BE2C (cell line): Measurements from ENCODE around the gene TUBG2.
"Not testable (repeated sequence)": the region's sequence is repeated elsewhere in the genome, so short reads cannot be mapped to it uniquely, and the experiment has no call there.

Source experiments
- DNase-seq: peaks from one replicate; pipeline ENCODE4 v3.0.0-alpha.2; 2020
- H3K27me3 ChIP-seq: fragments of 250-450 bp; sonication (Bioruptor Pico); 2 replicates; pipeline ENCODE4 v1.5.1; 2020; ENCODE audit warnings: mild to moderate bottlenecking
- H3K36me3 ChIP-seq: fragments of 250-450 bp; sonication (Bioruptor Pico); 2 replicates; pipeline ENCODE4 v1.5.1; 2020; ENCODE audit warnings: mild to moderate bottlenecking
- H3K4me1 ChIP-seq: fragments of 250-450 bp; sonication (Bioruptor Pico); 2 replicates; pipeline ENCODE4 v1.5.1; 2020
- H3K4me3 ChIP-seq: 2 replicates; pipeline ENCODE4 v1.5.1; 2011; ENCODE audit warnings: low read depth, low read length
- H3K9me3 ChIP-seq: fragments of 250-450 bp; sonication (Bioruptor Pico); 2 replicates; pipeline ENCODE4 v1.5.1; 2020
- TF ChIP-seq, protein P1 (sequence below): IDR thresholded peaks from 2 replicates; pipeline ENCODE4 v1.5.1; 2012; ENCODE audit warnings: mild to moderate bottlenecking, low read depth, low read length

Gene TUBG2

DNA sequence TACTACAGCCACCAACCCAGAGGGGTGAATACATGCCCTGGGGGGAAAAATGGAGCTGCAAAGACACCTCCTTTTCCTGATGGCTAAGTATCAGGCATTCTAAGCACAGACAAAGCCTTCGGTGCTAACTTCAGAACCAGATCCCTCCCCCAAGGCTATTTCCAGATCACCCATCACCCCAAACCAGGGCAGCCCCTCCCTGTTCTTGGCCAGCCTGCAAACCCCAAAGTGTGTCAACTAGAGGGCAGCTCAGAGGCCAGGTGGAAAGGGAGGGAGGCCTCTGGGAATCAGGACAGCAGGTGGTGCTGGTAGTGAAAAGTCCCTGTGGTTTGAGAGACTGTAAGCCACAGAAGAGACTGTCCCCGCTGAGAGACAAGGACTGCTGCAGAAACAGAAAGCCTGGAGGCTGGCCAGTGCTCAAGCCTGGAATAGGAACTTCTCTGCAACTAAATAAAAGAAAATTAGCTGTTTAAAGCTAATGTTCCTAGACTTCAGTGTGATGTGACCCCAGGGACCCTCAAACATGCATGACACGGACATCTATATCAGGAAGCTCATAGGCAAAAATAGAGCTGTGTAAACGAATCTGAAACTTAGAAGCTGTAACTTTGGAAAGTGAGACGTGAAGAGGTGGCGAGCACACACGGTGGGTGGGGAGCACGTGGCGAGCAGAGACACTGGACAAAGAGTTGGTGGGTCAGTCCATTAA, 40.5 kb upstream of the TUBG2 start:
- no peaks in the 10 kb centered on the region for H3K9me3 ChIP-seq
- H3K36me3 ChIP-seq = peaks cover 17% of the 10 kb centered on the region
- peaks cover 11% of the 10 kb centered on the region for H3K4me1 ChIP-seq
- DNase-seq = peak; percentile 61
- no peak overlapping the region for H3K4me3 ChIP-seq
- no peaks in the 10 kb centered on the region for H3K27me3 ChIP-seq
- TF ChIP-seq, protein P1, sequence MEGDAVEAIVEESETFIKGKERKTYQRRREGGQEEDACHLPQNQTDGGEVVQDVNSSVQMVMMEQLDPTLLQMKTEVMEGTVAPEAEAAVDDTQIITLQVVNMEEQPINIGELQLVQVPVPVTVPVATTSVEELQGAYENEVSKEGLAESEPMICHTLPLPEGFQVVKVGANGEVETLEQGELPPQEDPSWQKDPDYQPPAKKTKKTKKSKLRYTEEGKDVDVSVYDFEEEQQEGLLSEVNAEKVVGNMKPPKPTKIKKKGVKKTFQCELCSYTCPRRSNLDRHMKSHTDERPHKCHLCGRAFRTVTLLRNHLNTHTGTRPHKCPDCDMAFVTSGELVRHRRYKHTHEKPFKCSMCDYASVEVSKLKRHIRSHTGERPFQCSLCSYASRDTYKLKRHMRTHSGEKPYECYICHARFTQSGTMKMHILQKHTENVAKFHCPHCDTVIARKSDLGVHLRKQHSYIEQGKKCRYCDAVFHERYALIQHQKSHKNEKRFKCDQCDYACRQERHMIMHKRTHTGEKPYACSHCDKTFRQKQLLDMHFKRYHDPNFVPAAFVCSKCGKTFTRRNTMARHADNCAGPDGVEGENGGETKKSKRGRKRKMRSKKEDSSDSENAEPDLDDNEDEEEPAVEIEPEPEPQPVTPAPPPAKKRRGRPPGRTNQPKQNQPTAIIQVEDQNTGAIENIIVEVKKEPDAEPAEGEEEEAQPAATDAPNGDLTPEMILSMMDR = peak; percentile 64

DNA sequence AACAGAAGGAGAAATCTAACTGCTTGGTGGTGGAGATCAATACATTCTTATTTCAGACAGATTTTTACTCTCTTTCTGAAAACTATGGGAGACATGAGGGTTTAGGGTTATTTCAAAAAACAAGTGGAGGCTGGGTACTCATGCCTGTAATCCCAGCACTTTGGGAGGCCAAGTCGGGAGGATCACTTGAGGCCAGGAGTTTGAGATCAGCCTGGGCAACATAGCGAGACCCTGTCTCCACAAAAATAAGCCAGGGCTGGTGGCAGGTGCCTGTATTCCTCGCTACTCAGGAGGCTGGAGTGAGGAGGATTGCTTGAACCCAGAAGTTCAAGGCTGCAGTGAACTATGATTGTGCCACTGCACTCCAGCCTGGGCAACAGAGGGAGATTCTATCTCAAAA, 37.1 kb upstream of the TUBG2 start:
- H3K36me3 ChIP-seq, H3K9me3 ChIP-seq, H3K27me3 ChIP-seq, DNase-seq, H3K4me3 ChIP-seq: not testable (repeated sequence)
- peaks cover 16% of the 10 kb centered on the region for H3K4me1 ChIP-seq

DNA sequence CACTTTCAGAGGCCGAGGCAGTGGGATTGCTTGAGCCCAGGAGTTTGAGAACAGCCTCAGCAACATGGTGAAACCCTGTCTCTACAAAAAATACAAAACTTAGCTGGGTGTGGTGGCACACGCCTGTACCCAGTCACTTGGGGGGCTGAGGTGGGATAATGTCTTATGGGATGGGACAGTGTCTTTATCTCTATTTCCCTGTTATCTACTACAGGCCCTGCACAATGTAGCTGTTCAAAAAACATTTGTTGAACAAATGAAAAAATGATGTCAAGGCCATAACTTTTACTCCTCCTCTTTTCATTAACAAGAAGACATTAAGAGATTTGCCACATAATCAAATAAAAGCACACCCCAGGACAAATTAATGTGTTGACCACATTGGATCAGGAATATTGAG, 35.8 kb upstream of the TUBG2 start:
- H3K4me1 ChIP-seq = peaks cover 10% of the 10 kb centered on the region
- H3K4me3 ChIP-seq = no peak overlapping the region
- DNase-seq = no peak
- TF ChIP-seq, protein P1 = no peak
- H3K9me3 ChIP-seq = no peaks in the 10 kb centered on the region
- no peaks in the 10 kb centered on the region for H3K27me3 ChIP-seq
- H3K36me3 ChIP-seq = no peaks in the 10 kb centered on the region

DNA sequence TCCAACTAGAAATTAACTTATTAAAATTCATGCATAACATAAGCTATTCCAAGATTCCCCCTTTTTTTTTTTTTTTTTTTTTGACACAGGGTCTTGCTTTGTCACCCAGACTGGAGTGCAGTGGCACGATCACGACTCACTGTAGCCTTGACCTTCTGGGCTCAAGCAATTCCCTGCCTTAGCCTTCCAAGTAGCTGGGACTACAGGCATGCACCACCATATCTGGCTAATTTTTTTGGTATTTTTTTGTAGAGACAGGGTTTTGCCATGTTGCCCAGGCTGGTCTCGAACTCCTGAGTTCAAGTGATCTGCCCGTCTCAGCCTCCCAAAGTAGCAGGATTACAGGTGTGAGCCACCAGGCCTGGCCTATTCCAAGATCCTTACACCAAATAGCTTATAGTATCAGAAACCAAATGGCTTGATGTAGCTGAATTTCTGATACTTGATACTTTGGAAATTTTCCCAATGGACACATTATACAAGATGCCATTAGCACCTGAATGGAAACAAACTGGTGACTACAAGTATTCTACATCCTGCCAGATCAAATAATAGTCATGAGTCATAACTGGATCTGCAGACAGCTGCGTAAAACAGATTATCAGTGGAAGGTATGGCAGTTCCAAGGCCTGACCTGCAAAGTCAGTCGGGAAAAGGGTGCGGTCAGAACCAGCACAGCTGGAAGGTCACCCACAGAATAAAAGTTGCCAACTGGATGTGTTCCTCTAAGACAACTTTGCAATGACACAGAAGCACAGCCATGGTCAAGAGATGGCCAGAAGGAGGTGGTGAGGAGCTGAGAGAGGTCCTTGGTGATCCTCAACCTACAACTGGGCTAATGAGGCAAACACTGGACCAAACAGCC, 35.1 kb upstream of the TUBG2 start:
- TF ChIP-seq, protein P1 = peak; percentile 10; the same call in 1 of the 2 replicates
- Histone ChIP-seq H3K27me3 (no peaks in the 10 kb centered on the region), H3K9me3 (no peaks in the 10 kb centered on the region), H3K4me1 (peaks cover 7% of the 10 kb centered on the region), H3K36me3 (no peaks in the 10 kb centered on the region), H3K4me3 (no peak overlapping the region)
- no peak for DNase-seq

DNA sequence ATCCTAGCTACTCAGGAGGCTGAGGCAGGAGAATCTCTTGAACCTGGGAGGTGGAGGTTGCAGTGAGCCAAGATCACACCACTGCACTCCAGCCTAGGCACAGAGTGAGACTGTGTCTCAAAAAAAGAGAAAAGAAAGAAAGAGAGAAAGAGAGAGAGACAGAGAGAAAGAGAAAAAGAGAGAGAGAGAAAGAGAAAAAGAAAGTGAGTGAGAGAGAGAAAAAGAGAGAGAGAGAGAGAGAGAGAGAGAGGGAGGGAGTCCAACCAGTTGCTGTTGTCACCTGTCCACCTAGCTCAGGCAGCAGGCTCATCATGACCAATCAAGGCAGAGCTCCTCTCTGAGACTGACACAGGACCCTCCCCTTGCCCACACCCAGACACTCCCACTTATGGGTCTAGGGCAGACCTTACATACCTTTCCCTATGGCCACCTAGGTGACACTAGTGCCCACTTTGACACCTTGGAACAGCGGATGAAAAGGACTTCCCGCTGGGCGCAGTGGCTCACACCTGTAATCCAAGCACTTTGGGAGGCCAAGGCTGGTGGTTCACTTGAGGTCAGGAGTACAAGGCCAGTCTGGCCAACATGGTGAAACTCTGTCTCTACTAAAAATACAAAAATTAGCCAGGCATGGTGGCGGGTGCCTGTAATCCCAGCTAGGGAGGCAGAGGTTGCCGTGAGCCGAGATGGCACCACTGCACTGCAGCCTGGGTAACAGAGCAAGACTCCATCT, 31.9 kb upstream of the TUBG2 start:
- DNase-seq, H3K27me3 ChIP-seq, H3K36me3 ChIP-seq, H3K9me3 ChIP-seq, H3K4me3 ChIP-seq: not testable (repeated sequence)
- H3K4me1 ChIP-seq = peaks cover 11% of the 10 kb centered on the region

DNA sequence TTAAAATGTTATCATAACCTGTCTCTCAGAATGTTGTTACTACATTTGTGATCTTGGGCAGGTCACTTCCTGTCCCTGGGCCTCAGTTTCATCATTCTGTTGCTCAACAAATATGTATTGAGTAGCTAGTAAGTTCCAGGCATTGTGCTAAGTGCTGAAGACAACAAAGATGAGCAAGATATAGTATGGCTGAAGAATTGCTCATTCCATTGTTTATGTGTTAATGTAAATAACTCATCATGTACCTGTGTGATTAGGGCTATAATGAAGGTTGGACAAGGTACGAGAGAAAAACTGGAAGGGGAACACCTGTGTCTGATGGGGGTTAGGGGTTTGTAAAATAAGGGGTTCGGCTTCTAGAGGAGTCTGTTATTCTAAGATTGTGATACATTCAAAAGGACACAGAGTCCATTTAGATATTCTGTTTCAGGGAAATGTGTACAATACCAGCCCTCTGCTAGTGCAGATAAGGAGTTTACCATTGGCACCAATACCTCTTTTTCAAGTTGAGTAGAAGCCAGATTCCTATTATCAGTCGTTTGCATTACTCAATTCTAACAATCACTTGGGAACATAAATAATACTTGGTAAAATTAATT, 29.6 kb upstream of the TUBG2 start:
- no peak for DNase-seq
- TF ChIP-seq, protein P1 = no peak
- H3K4me3 ChIP-seq = no peak overlapping the region

More for the DNA sequence above, 29.6 kb upstream of the TUBG2 start:
- no peaks in the 10 kb centered on the region for H3K9me3 ChIP-seq
- H3K4me1 ChIP-seq = peaks cover 6% of the 10 kb centered on the region
- no peaks in the 10 kb centered on the region for H3K36me3 ChIP-seq
- no peaks in the 10 kb centered on the region for H3K27me3 ChIP-seq
